IMR-90 (cell line): ENCODE results near the gene KMT2C.

Experiments used
- BHLHE40 ChIP-seq: fragments of 150-350 bp; IDR thresholded peaks from 2 replicates; pipeline ENCODE4 v1.6.1; 2016; ENCODE audit warnings: mild to moderate bottlenecking, low read depth, low read length
- CEBPB ChIP-seq: IDR thresholded peaks from 2 replicates; pipeline ENCODE4 v1.6.1; 2012; ENCODE audit warnings: low read depth, low read length, improper control_type of control experiment
- FOS ChIP-seq: fragments of 150-350 bp; IDR thresholded peaks from 2 replicates; pipeline ENCODE4 v1.6.1; 2016; ENCODE audit warnings: low read depth, low read length
- MXI1 ChIP-seq: IDR thresholded peaks from 2 replicates; pipeline ENCODE4 v1.6.1; 2012; ENCODE audit warnings: low read depth, mild to moderate bottlenecking, low read length, moderate library complexity, borderline replicate concordance
- NFE2L2 ChIP-seq: fragments of 150-350 bp; IDR thresholded peaks from 2 replicates; pipeline ENCODE4 v1.6.1; 2016; ENCODE audit warnings: low read depth, mild to moderate bottlenecking, low read length
- POLR2A ChIP-seq: IDR thresholded peaks from 2 replicates; pipeline ENCODE4 v1.6.1; 2012; ENCODE audit warnings: mild to moderate bottlenecking, low read depth, low read length
- RAD21 ChIP-seq: IDR thresholded peaks from 2 replicates; pipeline ENCODE4 v1.6.1; 2012; ENCODE audit warnings: low read length, improper control_type of control experiment
- RCOR1 ChIP-seq: IDR thresholded peaks from 2 replicates; pipeline ENCODE4 v1.6.1; 2012; ENCODE audit warnings: mild to moderate bottlenecking, low read length, improper control_type of control experiment; ENCODE audit not compliant: insufficient replicate concordance
- RFX5 ChIP-seq: IDR thresholded peaks from 2 replicates; pipeline ENCODE4 v1.8.0; 2012; ENCODE audit warnings: low read depth, mild to moderate bottlenecking, low read length, moderate library complexity
- SMC3 ChIP-seq: fragments of 150-350 bp; IDR thresholded peaks from 2 replicates; pipeline ENCODE4 v1.6.1; 2016; ENCODE audit warnings: low read depth, mild to moderate bottlenecking, antibody characterized with exemption, low read length, moderate library complexity
- TF ChIP-seq, protein P1 (sequence below): conservative IDR thresholded peaks from 2 replicates; pipeline ENCODE4 v1.5.1; 2012; ENCODE audit warnings: mild to moderate bottlenecking, low read depth, low read length, improper control_type of control experiment
- TF ChIP-seq, protein P2 (sequence below): fragments of 150-350 bp; IDR thresholded peaks from 2 replicates; pipeline ENCODE4 v1.6.1; 2017; ENCODE audit warnings: mild to moderate bottlenecking, antibody characterized with exemption, low read length, low read depth
- TF ChIP-seq, protein P3 (sequence below): fragments of 150-350 bp; IDR thresholded peaks from 2 replicates; pipeline ENCODE4 v1.6.1; 2016; ENCODE audit warnings: low read depth, mild to moderate bottlenecking, low read length, moderate library complexity, borderline replicate concordance

DNA sequence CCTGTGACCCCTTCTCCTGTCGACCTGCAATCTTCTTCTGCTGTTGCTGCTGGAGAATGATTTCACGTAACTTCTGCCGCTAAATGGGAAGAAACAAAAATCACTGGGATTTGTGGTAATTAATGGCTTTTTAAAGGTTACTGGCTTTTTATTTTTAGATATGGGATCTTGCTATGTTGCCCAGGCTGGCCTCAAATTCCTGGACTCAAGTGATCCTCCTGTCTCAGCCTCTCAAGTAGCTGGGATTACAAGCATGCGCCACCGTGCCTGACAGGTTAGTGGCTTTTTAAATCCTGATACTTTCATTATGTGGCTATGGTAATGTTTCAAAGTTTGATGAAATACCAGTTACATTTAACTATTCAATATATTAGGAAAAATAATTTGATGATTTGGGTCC, 255.8 kb downstream of the KMT2C start:
- TF ChIP-seq POLR2A: no peak
- TF ChIP-seq, protein P1, sequence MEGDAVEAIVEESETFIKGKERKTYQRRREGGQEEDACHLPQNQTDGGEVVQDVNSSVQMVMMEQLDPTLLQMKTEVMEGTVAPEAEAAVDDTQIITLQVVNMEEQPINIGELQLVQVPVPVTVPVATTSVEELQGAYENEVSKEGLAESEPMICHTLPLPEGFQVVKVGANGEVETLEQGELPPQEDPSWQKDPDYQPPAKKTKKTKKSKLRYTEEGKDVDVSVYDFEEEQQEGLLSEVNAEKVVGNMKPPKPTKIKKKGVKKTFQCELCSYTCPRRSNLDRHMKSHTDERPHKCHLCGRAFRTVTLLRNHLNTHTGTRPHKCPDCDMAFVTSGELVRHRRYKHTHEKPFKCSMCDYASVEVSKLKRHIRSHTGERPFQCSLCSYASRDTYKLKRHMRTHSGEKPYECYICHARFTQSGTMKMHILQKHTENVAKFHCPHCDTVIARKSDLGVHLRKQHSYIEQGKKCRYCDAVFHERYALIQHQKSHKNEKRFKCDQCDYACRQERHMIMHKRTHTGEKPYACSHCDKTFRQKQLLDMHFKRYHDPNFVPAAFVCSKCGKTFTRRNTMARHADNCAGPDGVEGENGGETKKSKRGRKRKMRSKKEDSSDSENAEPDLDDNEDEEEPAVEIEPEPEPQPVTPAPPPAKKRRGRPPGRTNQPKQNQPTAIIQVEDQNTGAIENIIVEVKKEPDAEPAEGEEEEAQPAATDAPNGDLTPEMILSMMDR: no peak
- TF ChIP-seq, protein P2, sequence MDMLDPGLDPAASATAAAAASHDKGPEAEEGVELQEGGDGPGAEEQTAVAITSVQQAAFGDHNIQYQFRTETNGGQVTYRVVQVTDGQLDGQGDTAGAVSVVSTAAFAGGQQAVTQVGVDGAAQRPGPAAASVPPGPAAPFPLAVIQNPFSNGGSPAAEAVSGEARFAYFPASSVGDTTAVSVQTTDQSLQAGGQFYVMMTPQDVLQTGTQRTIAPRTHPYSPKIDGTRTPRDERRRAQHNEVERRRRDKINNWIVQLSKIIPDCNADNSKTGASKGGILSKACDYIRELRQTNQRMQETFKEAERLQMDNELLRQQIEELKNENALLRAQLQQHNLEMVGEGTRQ: no peak
- TF ChIP-seq RFX5: no peak
- TF ChIP-seq FOS: no peak
- TF ChIP-seq SMC3: no peak
- TF ChIP-seq BHLHE40: no peak
- TF ChIP-seq RAD21: no peak
- no peak for TF ChIP-seq RCOR1
- TF ChIP-seq, protein P3, sequence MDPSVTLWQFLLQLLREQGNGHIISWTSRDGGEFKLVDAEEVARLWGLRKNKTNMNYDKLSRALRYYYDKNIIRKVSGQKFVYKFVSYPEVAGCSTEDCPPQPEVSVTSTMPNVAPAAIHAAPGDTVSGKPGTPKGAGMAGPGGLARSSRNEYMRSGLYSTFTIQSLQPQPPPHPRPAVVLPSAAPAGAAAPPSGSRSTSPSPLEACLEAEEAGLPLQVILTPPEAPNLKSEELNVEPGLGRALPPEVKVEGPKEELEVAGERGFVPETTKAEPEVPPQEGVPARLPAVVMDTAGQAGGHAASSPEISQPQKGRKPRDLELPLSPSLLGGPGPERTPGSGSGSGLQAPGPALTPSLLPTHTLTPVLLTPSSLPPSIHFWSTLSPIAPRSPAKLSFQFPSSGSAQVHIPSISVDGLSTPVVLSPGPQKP: no peak
- TF ChIP-seq CEBPB: no peak
- TF ChIP-seq NFE2L2: no peak
- no peak for TF ChIP-seq MXI1
